Measurements from ENCODE around the gene IFNA17. TPM values are rescaled to one million over a fixed set of nuclear protein-coding genes. Genes with fewer than 3 reads are reported as not detected.
"Not testable (repeated sequence)": the region's sequence is repeated elsewhere in the genome, so short reads cannot be mapped to it uniquely, and the experiment has no call there.

IFNA17 gene
- total RNA-seq, 2 experiments from 2014 or later, result not detected

- H3K4me1 ChIP-seq (ENCODE audit: insufficient read depth, low read length, poor library complexity, severe bottlenecking); CTCF ChIA-PET (ENCODE audit: unreplicated experiment); H4K20me1 ChIP-seq (ENCODE audit: insufficient read depth, low read length); H3K9me3 ChIP-seq (ENCODE audit: low read length); BruUV-seq (replicated peaks); H3K27ac ChIP-seq (ENCODE audit: low read depth, low read length, poor library complexity, severe bottlenecking); intact Hi-C loops (cut with micrococcal nuclease; ENCODE audit: unreplicated experiment); H3K4me2 ChIP-seq (ENCODE audit: low read length); H3K36me3 ChIP-seq (ENCODE audit: insufficient read depth, low read length); H3K79me2 ChIP-seq (ENCODE audit: insufficient read depth, low read depth, low read length); H3K4me3 ChIP-seq (ENCODE audit: low read depth, low read length, poor library complexity, severe bottlenecking); H2AFZ ChIP-seq (ENCODE audit: low read length); H3K9me2 ChIP-seq (ENCODE audit: insufficient read depth, low read length): not testable (repeated sequence)
- peak; percentile 74 for TF ChIP-seq CTCF (conservative IDR thresholded peaks at IDR 0.05; ENCODE audit: low read length)
- POLR2A ChIA-PET, result interaction anchor here (0.7 kb wide), 1 partner anchor 16 kb away, joined by 3 read pairs; no protein-coding TSS in a partner anchor
- peak; percentile 12 for DNase-seq (ENCODE audit: low spot score)
Observed at GRCh38 chr9:21182810-21183736, 44.9 kb downstream of the IFNA17 start.

Other genes with a start within 250 kb of the IFNA17 start
- not detected in 2 replicates for gene HACD4, start 196.6 kb downstream of the IFNA17 start, total RNA-seq (2014; rRNA removed; shearing (Covaris generic))
- not detected in 2 replicates for gene HACD4, start 196.6 kb downstream of the IFNA17 start, total RNA-seq (2022)
- not detected in 2 replicates for gene IFNB1, start 150.3 kb downstream of the IFNA17 start, total RNA-seq (2014; rRNA removed; shearing (Covaris generic))
- not detected in 2 replicates for gene IFNB1, start 150.3 kb downstream of the IFNA17 start, total RNA-seq (2022)
- not detected in 2 replicates for gene IFNW1, start 86.4 kb downstream of the IFNA17 start, total RNA-seq (2014; rRNA removed; shearing (Covaris generic))
- gene IFNW1, start 86.4 kb downstream of the IFNA17 start, total RNA-seq (2022), result not detected in 2 replicates
- gene IFNA21, start 61.6 kb downstream of the IFNA17 start, total RNA-seq (2014; rRNA removed; shearing (Covaris generic)), result not detected in 2 replicates
- not detected in 2 replicates for gene IFNA21, start 61.6 kb downstream of the IFNA17 start, total RNA-seq (2022)
- not detected in 2 replicates for gene IFNA4, start 40.6 kb downstream of the IFNA17 start, total RNA-seq (2014; rRNA removed; shearing (Covaris generic))
- gene IFNA4, start 40.6 kb downstream of the IFNA17 start, total RNA-seq (2022), result not detected in 2 replicates
- not detected in 2 replicates for gene IFNA7, start 26.0 kb downstream of the IFNA17 start, total RNA-seq (2014; rRNA removed; shearing (Covaris generic))
- not detected in 2 replicates for gene IFNA7, start 26.0 kb downstream of the IFNA17 start, total RNA-seq (2022)
- gene IFNA10, start 21.1 kb downstream of the IFNA17 start, total RNA-seq (2014; rRNA removed; shearing (Covaris generic)), result not detected in 2 replicates
- not detected in 2 replicates for gene IFNA10, start 21.1 kb downstream of the IFNA17 start, total RNA-seq (2022)
- gene IFNA16, start 10.9 kb downstream of the IFNA17 start, total RNA-seq (2014; rRNA removed; shearing (Covaris generic)), result not detected in 2 replicates
- not detected in 2 replicates for gene IFNA16, start 10.9 kb downstream of the IFNA17 start, total RNA-seq (2022)
- not detected in 2 replicates for gene IFNA14, start 11.8 kb upstream of the IFNA17 start, total RNA-seq (2014; rRNA removed; shearing (Covaris generic))
- not detected in 2 replicates for gene IFNA14, start 11.8 kb upstream of the IFNA17 start, total RNA-seq (2022)
- not detected in 2 replicates for gene IFNA5, start 77.1 kb upstream of the IFNA17 start, total RNA-seq (2014; rRNA removed; shearing (Covaris generic))
- gene IFNA5, start 77.1 kb upstream of the IFNA17 start, total RNA-seq (2022), result not detected in 2 replicates
- gene KLHL9, start 107.2 kb upstream of the IFNA17 start, total RNA-seq (2014; rRNA removed; shearing (Covaris generic)), result 19.3 and 19.9 TPM in 2 replicates
- 18.5 and 21.1 TPM in 2 replicates for gene KLHL9, start 107.2 kb upstream of the IFNA17 start, total RNA-seq (2022)
- gene IFNA6, start 122.7 kb upstream of the IFNA17 start, total RNA-seq (2014; rRNA removed; shearing (Covaris generic)), result not detected in 2 replicates
- not detected in 2 replicates for gene IFNA6, start 122.7 kb upstream of the IFNA17 start, total RNA-seq (2022)
- not detected in 2 replicates for gene IFNA13, start 139.8 kb upstream of the IFNA17 start, total RNA-seq (2014; rRNA removed; shearing (Covaris generic))
- gene IFNA13, start 139.8 kb upstream of the IFNA17 start, total RNA-seq (2022), result not detected in 2 replicates
- gene IFNA2, start 157.2 kb upstream of the IFNA17 start, total RNA-seq (2014; rRNA removed; shearing (Covaris generic)), result not detected in 2 replicates
- not detected in 2 replicates for gene IFNA2, start 157.2 kb upstream of the IFNA17 start, total RNA-seq (2022)
- gene IFNA8, start 180.9 kb upstream of the IFNA17 start, total RNA-seq (2014; rRNA removed; shearing (Covaris generic)), result not detected in 2 replicates
- not detected in 2 replicates for gene IFNA8, start 180.9 kb upstream of the IFNA17 start, total RNA-seq (2022)
- gene IFNA1, start 212.2 kb upstream of the IFNA17 start, total RNA-seq (2014; rRNA removed; shearing (Covaris generic)), result not detected in 2 replicates
- not detected in 2 replicates for gene IFNA1, start 212.2 kb upstream of the IFNA17 start, total RNA-seq (2022)